ENCODE results near the gene UBE3C.
"Not testable (repeated sequence)": the region's sequence is repeated elsewhere in the genome, so short reads cannot be mapped to it uniquely, and the experiment has no call there.

Gene UBE3C

DNA sequence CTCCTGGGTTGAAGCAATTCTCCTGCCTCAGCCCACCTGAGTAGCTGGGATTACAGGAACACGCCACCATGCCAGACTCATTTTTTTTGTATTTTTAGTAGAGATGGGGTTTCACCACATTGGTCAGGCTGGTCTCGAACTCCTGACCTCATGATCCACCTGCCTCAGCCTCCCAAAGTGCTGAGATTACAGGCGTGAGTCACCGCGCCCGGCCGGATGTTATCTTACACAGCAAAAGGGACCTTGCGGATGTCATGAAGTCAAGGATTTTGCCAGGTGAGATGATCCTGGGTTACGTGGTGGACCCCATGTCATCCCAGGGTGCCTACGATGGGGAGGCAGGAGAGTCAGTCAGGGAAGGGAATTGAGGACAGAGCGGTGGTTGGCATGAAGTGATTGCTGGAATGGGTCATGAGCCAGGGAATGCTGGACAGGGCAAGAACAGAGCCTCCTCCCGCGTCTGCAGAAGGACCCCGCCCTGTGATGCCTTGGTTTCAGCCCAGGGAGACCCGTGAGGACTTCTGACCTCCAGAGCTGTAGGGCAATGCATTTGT lies 8.7 kb upstream of the UBE3C start:
- in situ Hi-C loops (cut with MboI; ENCODE audit: low sequenced_read_pairs), result no loop called here

- in situ Hi-C loops (cut with MboI; ENCODE audit: low sequenced_read_pairs), result not testable (repeated sequence)
These were observed 7.9 kb upstream of the UBE3C start for GRCh38 chr7:157130849-157131248.

- in situ Hi-C loops (cut with MboI; ENCODE audit: low sequenced_read_pairs), result no loop called here
These were observed 5.9 kb upstream of the UBE3C start for GRCh38 chr7:157132796-157133195.

- in situ Hi-C loops (cut with MboI; ENCODE audit: low sequenced_read_pairs), result no loop called here
These were observed 5.4 kb upstream of the UBE3C start for GRCh38 chr7:157133304-157133703.

GRCh38 chr7:157136372-157136771 lies 2.4 kb upstream of the UBE3C start:
- in situ Hi-C loops (cut with MboI; ENCODE audit: low sequenced_read_pairs), result no loop called here

GRCh38 chr7:157138101-157138423 lies 664 bp upstream of the UBE3C start:
- in situ Hi-C loops (cut with MboI; ENCODE audit: low sequenced_read_pairs), result no loop called here

- in situ Hi-C loops (cut with MboI; ENCODE audit: low sequenced_read_pairs), result no loop called here
These were observed 534 bp downstream of the UBE3C start for GRCh38 chr7:157139111-157139809.

GRCh38 chr7:157139810-157140510 lies 1.2 kb downstream of the UBE3C start:
- in situ Hi-C loops (cut with MboI; ENCODE audit: low sequenced_read_pairs), result no loop called here

DNA sequence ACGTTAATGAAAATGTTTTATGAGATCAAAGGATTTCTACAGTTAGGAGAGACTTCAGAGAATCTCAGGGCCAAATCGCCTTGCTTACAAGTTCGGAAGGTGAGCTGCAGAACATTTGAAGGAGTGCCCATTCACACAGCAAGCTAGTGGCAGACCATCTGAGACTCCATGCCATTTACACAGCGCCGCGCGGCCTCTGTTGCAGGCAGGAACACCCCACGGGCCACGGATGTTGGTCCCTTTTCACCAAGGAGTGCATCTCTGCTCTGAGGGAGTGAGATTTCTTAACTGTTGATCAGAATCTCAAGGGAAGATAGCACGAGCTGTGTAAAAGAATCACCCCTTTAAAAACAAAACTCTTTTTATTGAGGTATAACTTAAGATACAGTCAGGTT lies 1.8 kb downstream of the UBE3C start:
- in situ Hi-C loops (cut with MboI; ENCODE audit: low sequenced_read_pairs), result no loop called here

DNA sequence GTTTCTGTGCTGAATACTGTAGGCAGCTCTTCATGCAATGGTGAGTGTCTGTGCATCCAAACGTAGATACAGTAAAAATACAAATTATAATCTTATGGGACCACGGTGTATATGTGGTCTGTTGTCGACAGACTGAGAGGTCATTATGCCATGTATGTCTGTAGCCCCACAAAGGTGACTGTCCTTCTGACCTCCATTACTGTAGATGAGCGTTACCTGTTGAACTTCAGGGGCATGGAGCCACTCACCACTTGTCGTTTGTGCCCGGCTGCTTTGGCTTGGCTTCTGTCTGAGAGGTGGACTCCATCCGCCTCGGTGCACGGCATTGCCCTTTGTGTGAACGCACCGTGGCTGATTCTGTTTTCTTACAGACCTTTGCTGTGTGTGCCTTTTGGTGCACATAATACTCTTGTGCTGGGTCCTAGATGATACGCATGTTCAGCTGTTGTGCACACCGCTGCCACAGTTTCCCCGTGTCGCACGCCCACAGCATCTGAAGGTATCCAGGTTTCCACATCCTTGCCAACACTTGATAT lies 2.9 kb downstream of the UBE3C start:
- in situ Hi-C loops (cut with MboI; ENCODE audit: low sequenced_read_pairs), result no loop called here

- in situ Hi-C loops (cut with MboI; ENCODE audit: low sequenced_read_pairs), result no loop called here
These were observed 5.1 kb downstream of the UBE3C start for GRCh38 chr7:157143788-157144187.

DNA sequence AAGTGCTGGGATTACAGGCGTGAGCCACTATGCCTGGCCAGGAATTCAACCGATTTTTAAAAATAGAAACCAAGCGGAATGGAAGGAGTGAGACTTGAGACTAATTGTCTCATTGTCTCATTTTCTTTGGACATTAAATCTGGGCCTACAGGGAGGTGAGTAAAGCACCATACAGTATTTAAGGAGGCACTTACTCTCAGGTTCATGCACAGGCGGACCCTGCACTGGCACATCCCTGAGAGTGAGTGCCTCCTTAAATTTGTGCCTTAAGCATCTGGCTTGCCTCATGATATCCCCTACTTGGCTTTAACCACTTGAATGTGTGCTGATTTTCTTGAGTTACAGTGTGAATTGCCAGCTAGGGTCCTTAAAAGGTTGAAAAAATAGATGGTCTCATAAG lies 10.6 kb downstream of the UBE3C start:
- in situ Hi-C loops (cut with MboI; ENCODE audit: low sequenced_read_pairs), result no loop called here

GRCh38 chr7:157150882-157151281 lies 12.2 kb downstream of the UBE3C start:
- in situ Hi-C loops (cut with MboI; ENCODE audit: low sequenced_read_pairs), result no loop called here

- in situ Hi-C loops (cut with MboI; ENCODE audit: low sequenced_read_pairs), result no loop called here
These were observed 13.1 kb downstream of the UBE3C start for GRCh38 chr7:157151626-157152339.

- in situ Hi-C loops (cut with MboI; ENCODE audit: low sequenced_read_pairs), result no loop called here
These were observed 13.7 kb downstream of the UBE3C start for GRCh38 chr7:157152391-157152937.

DNA sequence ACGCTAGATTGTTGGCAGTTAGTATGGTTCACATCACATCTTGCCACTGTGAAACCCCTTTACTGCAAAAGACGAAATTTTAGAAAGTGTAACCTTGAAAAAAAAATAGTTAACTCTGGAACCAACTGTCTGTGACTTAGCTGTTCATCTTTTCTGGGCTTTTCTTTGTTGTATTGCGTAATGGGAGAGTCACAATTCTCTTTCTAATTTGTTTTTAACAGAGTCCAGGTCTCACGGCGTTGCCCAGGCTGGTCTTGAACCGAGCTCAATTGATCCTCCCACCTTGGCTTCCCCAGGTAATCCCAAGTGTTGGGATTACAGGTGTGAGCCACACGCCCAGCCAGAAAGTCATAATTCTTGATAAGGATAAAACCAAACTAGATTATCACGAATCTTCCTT lies 14.5 kb downstream of the UBE3C start:
- in situ Hi-C loops (cut with MboI; ENCODE audit: low sequenced_read_pairs), result no loop called here

GRCh38 chr7:157155959-157156358 lies 17.2 kb downstream of the UBE3C start:
- in situ Hi-C loops (cut with MboI; ENCODE audit: low sequenced_read_pairs), result no loop called here

GRCh38 chr7:157158400-157158799 lies 19.7 kb downstream of the UBE3C start:
- in situ Hi-C loops (cut with MboI; ENCODE audit: low sequenced_read_pairs), result no loop called here

DNA sequence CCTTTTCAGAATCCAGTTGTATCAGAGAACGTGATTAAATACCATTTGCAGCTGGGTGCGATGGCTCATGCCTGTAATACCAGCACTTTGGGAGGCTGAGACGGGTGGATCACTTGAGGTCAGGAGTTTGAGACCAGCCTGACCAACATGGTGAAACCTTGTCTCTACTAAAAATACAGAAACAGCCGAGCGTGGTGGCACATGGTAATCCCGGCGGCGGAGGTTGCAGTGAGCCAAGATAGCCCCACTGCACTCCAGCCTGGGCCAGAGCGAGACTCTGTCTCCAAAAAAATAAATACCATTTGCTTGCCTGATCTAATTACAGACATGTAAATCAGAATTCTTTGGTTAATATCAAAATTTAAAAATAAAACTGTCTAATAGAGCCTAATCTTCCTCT lies 20.8 kb downstream of the UBE3C start:
- in situ Hi-C loops (cut with MboI; ENCODE audit: low sequenced_read_pairs), result not testable (repeated sequence)

DNA sequence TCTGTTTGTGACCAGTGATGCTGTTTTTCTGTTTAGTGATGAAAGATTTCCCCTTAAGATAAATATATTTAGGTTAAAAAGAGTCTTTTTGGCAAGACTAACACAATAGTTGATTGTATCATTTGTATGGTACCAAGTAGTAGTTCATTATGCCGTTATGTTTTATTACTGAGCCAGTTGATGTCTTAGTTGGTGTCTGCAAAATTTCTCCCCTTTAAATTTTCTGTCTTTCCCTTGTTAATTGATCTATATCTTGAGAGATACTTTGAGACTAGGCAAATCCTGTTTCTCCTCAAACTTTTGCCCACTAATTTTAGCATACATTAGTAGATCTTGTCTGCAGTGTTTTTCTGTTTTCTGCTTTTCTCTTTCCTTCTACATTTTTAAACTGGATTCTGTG lies 21.7 kb downstream of the UBE3C start:
- in situ Hi-C loops (cut with MboI; ENCODE audit: low sequenced_read_pairs), result no loop called here

- in situ Hi-C loops (cut with MboI; ENCODE audit: low sequenced_read_pairs), result no loop called here
These were observed 27.3 kb downstream of the UBE3C start for GRCh38 chr7:157165987-157166386.
